MM.1S (cell line): ENCODE measurements around the gene KDM4B.

ENCODE experiments used
- DNase-seq: peaks from one replicate; pipeline ENCODE4 v3.0.0-alpha.2; 2015
- H2AFZ ChIP-seq: fragments of 300-600 bp; sonication (generic); 2 replicates; pipeline ENCODE4 v1.6.0; 2016; ENCODE audit warnings: antibody characterized with exemption, low read length
- H3F3A ChIP-seq: fragments of 300-600 bp; sonication (generic); 2 replicates; pipeline ENCODE4 v1.6.1; 2016; ENCODE audit warnings: mild to moderate bottlenecking, antibody characterized with exemption, low read length, moderate library complexity, mixed read lengths; ENCODE audit not compliant: insufficient read depth
- H3K27ac ChIP-seq: fragments of 300-600 bp; sonication (generic); 2 replicates; pipeline ENCODE4 v1.5.1; 2016; ENCODE audit warnings: mild to moderate bottlenecking, low read length
- H3K27me3 ChIP-seq: fragments of 300-600 bp; sonication (generic); replicated peaks from 2 replicates; pipeline ENCODE4 v1.6.0; 2016; ENCODE audit warnings: low read length; ENCODE audit not compliant: insufficient read depth
- H3K36me3 ChIP-seq: fragments of 300-600 bp; sonication (generic); replicated peaks from 2 replicates; pipeline ENCODE4 v1.6.1; 2016; ENCODE audit warnings: mild to moderate bottlenecking, low read length, mixed read lengths; ENCODE audit not compliant: insufficient read depth
- H3K4me1 ChIP-seq: fragments of 300-600 bp; sonication (generic); 2 replicates; pipeline ENCODE4 v1.6.1; 2016; ENCODE audit warnings: low read length, mixed read lengths
- H3K4me2 ChIP-seq: fragments of 300-600 bp; sonication (generic); 2 replicates; pipeline ENCODE4 v1.6.0; 2016; ENCODE audit warnings: low read depth, low read length
- H3K4me3 ChIP-seq: fragments of 300-600 bp; sonication (generic); 2 replicates; pipeline ENCODE4 v1.5.1; 2016; ENCODE audit warnings: low read length, mixed read lengths
- H3K79me2 ChIP-seq: fragments of 300-600 bp; sonication (generic); 2 replicates; pipeline ENCODE4 v1.6.1; 2016; ENCODE audit warnings: mixed run types, low read length, mixed read lengths
- H3K9ac ChIP-seq: fragments of 300-600 bp; sonication (generic); 2 replicates; pipeline ENCODE4 v1.6.1; 2016; ENCODE audit warnings: low read length, mixed read lengths
- H3K9me2 ChIP-seq: fragments of 300-600 bp; sonication (generic); replicated peaks from 2 replicates; pipeline ENCODE4 v1.6.1; 2016; ENCODE audit warnings: mild to moderate bottlenecking, low read length, mixed read lengths; ENCODE audit not compliant: insufficient read depth
- H3K9me3 ChIP-seq: fragments of 300-600 bp; sonication (generic); replicated peaks from 2 replicates; pipeline ENCODE4 v1.6.1; 2016; ENCODE audit warnings: mild to moderate bottlenecking, low read length, mixed read lengths; ENCODE audit not compliant: insufficient read depth
- H4K20me1 ChIP-seq: fragments of 300-600 bp; sonication (generic); 2 replicates; pipeline ENCODE4 v1.6.1; 2016; ENCODE audit warnings: mild to moderate bottlenecking, low read length, moderate library complexity, mixed read lengths; ENCODE audit not compliant: insufficient read depth
- EZH2 ChIP-seq: fragments of 300-600 bp; sonication (generic); optimal IDR thresholded peaks from 2 replicates; pipeline ENCODE3; 2017; ENCODE audit warnings: low read depth, mild to moderate bottlenecking, antibody characterized with exemption, low read length, mixed read lengths
- EZH2phosphoT487 ChIP-seq: fragments of 300-600 bp; sonication (generic); IDR thresholded peaks from 2 replicates; pipeline ENCODE4 v1.6.1; 2018; ENCODE audit warnings: antibody characterized with exemption, low read length
- TF ChIP-seq, protein P1 (sequence below): fragments of 300-600 bp; sonication (generic); IDR thresholded peaks from 2 replicates; pipeline ENCODE4 v1.5.1; 2016; ENCODE audit warnings: antibody characterized with exemption, low read length, mixed read lengths

Gene KDM4B

GRCh38 chr19:5099701-5100221 is 130.8 kb downstream of the KDM4B start:
- TF ChIP-seq EZH2phosphoT487, result no peak
- TF ChIP-seq EZH2, result no peak
- TF ChIP-seq, protein P1, sequence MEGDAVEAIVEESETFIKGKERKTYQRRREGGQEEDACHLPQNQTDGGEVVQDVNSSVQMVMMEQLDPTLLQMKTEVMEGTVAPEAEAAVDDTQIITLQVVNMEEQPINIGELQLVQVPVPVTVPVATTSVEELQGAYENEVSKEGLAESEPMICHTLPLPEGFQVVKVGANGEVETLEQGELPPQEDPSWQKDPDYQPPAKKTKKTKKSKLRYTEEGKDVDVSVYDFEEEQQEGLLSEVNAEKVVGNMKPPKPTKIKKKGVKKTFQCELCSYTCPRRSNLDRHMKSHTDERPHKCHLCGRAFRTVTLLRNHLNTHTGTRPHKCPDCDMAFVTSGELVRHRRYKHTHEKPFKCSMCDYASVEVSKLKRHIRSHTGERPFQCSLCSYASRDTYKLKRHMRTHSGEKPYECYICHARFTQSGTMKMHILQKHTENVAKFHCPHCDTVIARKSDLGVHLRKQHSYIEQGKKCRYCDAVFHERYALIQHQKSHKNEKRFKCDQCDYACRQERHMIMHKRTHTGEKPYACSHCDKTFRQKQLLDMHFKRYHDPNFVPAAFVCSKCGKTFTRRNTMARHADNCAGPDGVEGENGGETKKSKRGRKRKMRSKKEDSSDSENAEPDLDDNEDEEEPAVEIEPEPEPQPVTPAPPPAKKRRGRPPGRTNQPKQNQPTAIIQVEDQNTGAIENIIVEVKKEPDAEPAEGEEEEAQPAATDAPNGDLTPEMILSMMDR, result no peak
- Histone ChIP-seq H3K9me2 (no peaks in the 10 kb centered on the region), H3K4me3 (no peak overlapping the region), H4K20me1 (no peaks in the 10 kb centered on the region), H3K9me3 (no peaks in the 10 kb centered on the region), H3K79me2 (no peaks in the 10 kb centered on the region), H3K27me3 (no peaks in the 10 kb centered on the region), H3F3A (no peaks in the 10 kb centered on the region), H3K27ac (no peak overlapping the region), H3K9ac (no peak overlapping the region), H3K4me1 (no peaks in the 10 kb centered on the region), H3K36me3 (peaks cover 11% of the 10 kb centered on the region; the same call in 1 of the 2 replicates), H3K4me2 (no peak overlapping the region), H2AFZ (no peak overlapping the region)
- no peak for DNase-seq

GRCh38 chr19:5101871-5102270 is 133.0 kb downstream of the KDM4B start:
- H3K9me2 ChIP-seq, result no peaks in the 10 kb centered on the region
- peaks cover 11% of the 10 kb centered on the region; the same call in 1 of the 2 replicates for H3K36me3 ChIP-seq
- H2AFZ ChIP-seq, result no peak overlapping the region
- H3K4me1 ChIP-seq, result no peaks in the 10 kb centered on the region
- H4K20me1 ChIP-seq, result no peaks in the 10 kb centered on the region
- no peak overlapping the region for H3K4me2 ChIP-seq
- H3K9ac ChIP-seq, result no peak overlapping the region
- no peak overlapping the region for H3K27ac ChIP-seq
- TF ChIP-seq, protein P1, result no peak
- no peak for TF ChIP-seq EZH2phosphoT487
- no peak for TF ChIP-seq EZH2
- no peaks in the 10 kb centered on the region for H3K9me3 ChIP-seq
- no peaks in the 10 kb centered on the region for H3F3A ChIP-seq
- DNase-seq, result no peak
- no peaks in the 10 kb centered on the region for H3K79me2 ChIP-seq
- H3K4me3 ChIP-seq, result no peak overlapping the region
- H3K27me3 ChIP-seq, result no peaks in the 10 kb centered on the region

DNA sequence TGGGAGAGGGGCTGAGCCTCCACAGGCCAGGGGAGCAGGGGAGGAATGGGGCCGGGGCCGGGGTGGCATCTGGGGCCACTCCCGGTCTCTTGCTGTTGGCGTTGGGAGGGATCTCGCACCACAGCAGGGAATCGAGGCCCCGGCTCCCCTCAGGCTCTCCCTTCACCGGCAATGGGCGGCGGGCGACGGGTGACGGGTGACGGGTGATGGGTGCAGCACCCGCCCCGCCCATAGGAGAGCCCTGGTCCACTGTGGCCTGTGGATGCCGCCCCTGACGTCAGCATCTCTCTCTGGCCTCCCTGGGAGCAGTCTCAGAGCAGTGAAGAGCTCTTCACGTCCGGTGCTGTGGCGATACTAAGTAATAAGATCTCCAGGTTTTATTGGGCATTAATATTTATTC is 133.6 kb downstream of the KDM4B start:
- no peak overlapping the region for H2AFZ ChIP-seq
- DNase-seq, result no peak
- H3K9me3 ChIP-seq, result no peaks in the 10 kb centered on the region
- H4K20me1 ChIP-seq, result no peaks in the 10 kb centered on the region
- H3K27ac ChIP-seq, result no peak overlapping the region
- H3K79me2 ChIP-seq, result no peaks in the 10 kb centered on the region
- H3F3A ChIP-seq, result no peaks in the 10 kb centered on the region
- H3K4me3 ChIP-seq, result no peak overlapping the region
- H3K9me2 ChIP-seq, result no peaks in the 10 kb centered on the region
- TF ChIP-seq EZH2, result no peak
- TF ChIP-seq, protein P1, result no peak
- TF ChIP-seq EZH2phosphoT487, result no peak
- no peaks in the 10 kb centered on the region for H3K4me1 ChIP-seq
- H3K9ac ChIP-seq, result no peak overlapping the region
- no peak overlapping the region for H3K4me2 ChIP-seq
- no peaks in the 10 kb centered on the region for H3K27me3 ChIP-seq
- peaks cover 8% of the 10 kb centered on the region; the same call in 1 of the 2 replicates for H3K36me3 ChIP-seq
